Lower leg skin (tissue), 4 donors: Measurements from ENCODE around the gene DCXR. TPM values are rescaled to one million over a fixed set of nuclear protein-coding genes. Genes with fewer than 3 reads are reported as not detected.

ENCODE experiments used
- DNase-seq, 2 donors: peaks; one replicate each; pipeline ENCODE4 v3.0.0-alpha.2; 2019; ENCODE audit warnings: low spot score in 2 of 2
- H3K4me3 ChIP-seq: fragments of 200-600 bp; sonication (generic); 2 replicates; pipeline ENCODE4 v1.5.1; 2017; ENCODE audit warnings: mild to moderate bottlenecking, low read depth; ENCODE audit not compliant: poor library complexity, severe bottlenecking
- CTCF ChIP-seq, 3 donors: fragments of 450-650 bp; IDR thresholded peaks; one replicate each; pipeline ENCODE4 v1.5.1; 2016; ENCODE audit warnings: antibody characterized with exemption in 3 of 3, mild to moderate bottlenecking in 3 of 3, moderate library complexity in 2 of 3
- POLR2A ChIP-seq, 2 donors: fragments of 450-650 bp; IDR thresholded peaks; one replicate each; pipeline ENCODE4 v1.6.1; 2016 to 2017; ENCODE audit warnings: antibody characterized with exemption in 2 of 2, mild to moderate bottlenecking in 1 of 2, moderate library complexity in 1 of 2
- WGBS, 2 donors: methylation state at CpG; one replicate each; pipeline ENCODE4 v1.1.5; 2018; 5-methylcytosine and 5-hydroxymethylcytosine counted together
- intact Hi-C: fragments of 100-400 bp; cut with DNase I; formaldehyde crosslinking; loops from one replicate; pipeline ENCODE4 v1.15.0; 2023; ENCODE audit warnings: low total_unique reads
- total RNA-seq, 4 donors: library from RNA; depleted of rRNA; stranded (reverse); fragments of >200 nt; gene quantifications; one replicate each; pipeline ENCODE4 v1.1.0, GENCODE V29; 2016

DCXR gene
- total RNA-seq, 4 donors from 2014 or later: 124 to 199 (median 149) TPM

- H3K4me3 ChIP-seq: no peak overlapping the region
- WGBS, 2 donors: 93 to 94% methylated on average over 24 to 25 of the region's 25 CpGs
- TF ChIP-seq POLR2A (IDR thresholded peaks at IDR 0.05): no peak
- DNase-seq: no peak
- intact Hi-C loops: no loop called here
Observed at GRCh38 chr17:82025401-82026107, 11.9 kb downstream of the DCXR start.

GRCh38 chr17:82024859-82025258, 12.6 kb downstream of the DCXR start:
- DNase-seq: no peak
- intact Hi-C loops: no loop called here
- no peak overlapping the region for H3K4me3 ChIP-seq
- TF ChIP-seq POLR2A (IDR thresholded peaks at IDR 0.05) (no peak), CTCF (IDR thresholded peaks at IDR 0.05) (no peak)
- 89 to 95% methylated on average over 8 to 17 of the region's 17 CpGs for WGBS, 2 donors

DNA sequence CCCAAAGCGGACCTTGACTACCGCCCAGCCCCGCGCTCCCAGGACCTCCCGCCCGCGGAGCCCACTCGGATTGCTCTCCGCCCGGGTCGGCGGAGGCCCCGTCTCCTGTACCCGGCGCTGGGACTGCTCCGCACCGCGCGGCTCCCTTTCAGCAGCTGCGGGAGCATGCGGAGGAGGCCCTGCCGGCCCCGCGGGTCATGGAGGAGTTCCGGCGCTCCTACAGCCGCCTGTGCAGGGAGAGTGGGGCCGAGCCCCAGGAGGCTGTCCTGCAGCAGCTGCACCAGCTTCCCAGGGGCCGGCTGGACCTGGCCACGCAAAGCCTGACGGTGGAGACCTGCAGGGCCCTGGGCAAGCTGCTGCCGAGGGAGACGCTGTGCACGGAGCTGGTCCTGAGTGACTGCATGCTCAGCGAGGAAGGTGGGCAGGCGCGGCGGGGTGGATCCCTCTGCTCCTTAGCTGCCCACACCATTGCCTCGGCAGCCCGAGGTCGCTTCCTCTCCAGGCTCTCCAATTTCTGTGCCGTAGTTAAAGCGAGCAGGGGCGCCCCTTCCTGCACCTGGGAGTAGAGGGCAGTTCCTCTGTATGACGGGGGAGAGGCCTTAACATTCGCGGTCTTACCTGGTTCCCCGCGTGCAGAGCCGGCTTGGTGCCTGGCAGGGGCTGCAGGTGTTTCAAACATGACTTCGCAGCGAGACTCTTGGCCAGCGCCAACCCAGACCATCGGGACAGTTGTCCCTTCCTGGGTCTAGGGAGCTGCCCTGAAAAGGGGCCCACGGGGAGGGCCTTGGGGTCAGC, 13.9 kb downstream of the DCXR start:
- H3K4me3 ChIP-seq: peak overlapping the region; percentile 59
- no peak for DNase-seq
- TF ChIP-seq CTCF (IDR thresholded peaks at IDR 0.05) (no peak), POLR2A (IDR thresholded peaks at IDR 0.05) (no peak)
- WGBS, 2 donors: 0 to 4% methylated on average over 2 to 51 of the region's 55 CpGs
- intact Hi-C loops: no loop called here

- 0% methylated on average over 34 to 36 of the region's 42 CpGs for WGBS, 2 donors
- TF ChIP-seq CTCF (IDR thresholded peaks at IDR 0.05) (no peak), POLR2A (IDR thresholded peaks at IDR 0.05) (no peak)
- DNase-seq: peak; percentile 99 to 100
Observed at GRCh38 chr17:82022981-82023446, 14.5 kb downstream of the DCXR start, which contains the start of gene LRRC45. Gene LRRC45 (plus strand): TSS chr17:82023305. CDS start chr17:82023644, 339 bp downstream.

DNA sequence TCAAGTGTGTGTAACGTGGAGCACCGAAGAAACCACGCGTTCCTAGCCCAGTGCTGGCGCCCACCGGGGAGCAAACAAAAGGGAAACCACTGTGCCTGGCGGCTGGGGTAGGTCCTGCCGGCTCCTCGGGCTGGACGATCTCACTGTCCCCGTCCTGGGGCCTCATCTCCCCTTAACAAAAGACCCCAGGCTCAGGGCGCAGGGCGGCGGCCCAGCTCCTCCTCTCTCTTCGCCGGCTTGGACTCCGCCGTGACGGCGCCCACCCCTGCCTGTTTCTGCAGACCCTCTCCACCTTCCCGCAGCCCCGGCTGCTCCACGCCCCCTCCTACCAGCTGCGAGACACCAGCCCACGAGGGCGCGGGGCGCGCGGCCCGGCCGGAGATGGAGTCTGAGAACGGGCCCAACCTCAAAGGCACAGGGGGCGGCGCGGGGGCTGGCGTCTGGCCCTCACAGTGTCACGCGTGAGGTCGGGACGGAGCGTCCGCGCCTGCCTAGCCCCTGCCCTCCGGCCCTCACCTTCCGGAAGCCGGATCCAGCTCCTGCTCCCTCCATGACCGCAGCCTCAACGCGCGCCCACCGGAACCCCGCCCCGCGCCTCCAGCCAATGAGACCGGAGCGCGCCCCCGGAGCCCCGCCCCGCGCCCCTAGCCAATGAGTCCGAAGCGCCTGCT, 15.1 kb downstream of the DCXR start, which contains the start of gene CENPX:
CENPX (minus strand) TSS at position 569 of the 671 bp plus-strand sequence; CDS start at position 552, 17 bp downstream.
- TF ChIP-seq CTCF (IDR thresholded peaks at IDR 0.05) (no peak), POLR2A (IDR thresholded peaks at IDR 0.05) (no peak)

More at GRCh38 chr17:82022981-82023446, 14.5 kb downstream of the DCXR start, which contains the start of gene LRRC45:
- H3K4me3 ChIP-seq: peak within 1 kb of the TSS; percentile 89
- intact Hi-C loops: no loop called here

More for the DNA sequence above, 15.1 kb downstream of the DCXR start, which contains the start of gene CENPX:
- intact Hi-C loops: no loop called here
- peak within 1 kb of the TSS; percentile 89 for H3K4me3 ChIP-seq
- no peak for DNase-seq
- WGBS, 2 donors: 0 to 3% methylated on average over 20 to 26 of the region's 64 CpGs
